A549 (cell line): Measurements from ENCODE around the gene PHC2. TPM values are rescaled to one million over a fixed set of nuclear protein-coding genes. Genes with fewer than 3 reads are reported as not detected.

ENCODE experiments used
- ATAC-seq, 2 experiments: fragments of 200-7000 bp in 1 of 2; fragments of >200 bp in 1 of 2; cut with Nextera tagmentation in 1 of 2; cut with Tn5 transposase in 1 of 2; 3 replicates each; pipeline versions ENCODE4 v1.8.0 to v1.9.1; 2018 to 2020; ENCODE audit warnings: mild to moderate bottlenecking in 1 of 2, moderate library complexity in 1 of 2
- CTCF ChIA-PET: fragments of 300-600 bp; sonication (Branson Sonifier 250); formaldehyde crosslinking; extraction: SDS; loops from one replicate; lab custom pipeline; 2021; ENCODE audit warnings: antibody characterized with exemption, inconsistent platforms; lab: Yijun Ruan, JAX
- POLR2A ChIA-PET: fragments of 350-600 bp; formaldehyde crosslinking; extraction: SDS; loops from one replicate; lab custom pipeline; 2021; ENCODE audit warnings: antibody characterized with exemption, inconsistent platforms; lab: Yijun Ruan, JAX
- DNase-seq, 2 experiments: peaks; one replicate each; pipeline versions ENCODE4 v3.0.0 to v3.0.0-alpha.2; 2011 to 2016; ENCODE audit warnings: low read depth in 1 of 2, low spot score in 1 of 2
- FAIRE-seq: peaks from 2 replicates; lab custom pipeline; 2011; peaks lifted over from hg19 to GRCh38; lab: Jason Lieb, UNC
- H3K27ac ChIP-seq, 2 experiments: fragments of >200 bp; sonication (Bioruptor Twin); formaldehyde crosslinking; 3 replicates each; pipeline ENCODE4 v1.5.1; 2016 to 2017
- H3K4me1 ChIP-seq: fragments of >200 bp; sonication (Bioruptor Twin); formaldehyde crosslinking; 3 replicates; pipeline ENCODE4 v1.6.1; 2016
- H3K4me2 ChIP-seq: fragments of >200 bp; sonication (Bioruptor Twin); formaldehyde crosslinking; 3 replicates; pipeline ENCODE4 v1.6.1; 2016
- H3K4me3 ChIP-seq: fragments of >200 bp; sonication (Bioruptor Twin); formaldehyde crosslinking; 3 replicates; pipeline ENCODE4 v1.5.1; 2016
- H3K9me3 ChIP-seq: fragments of >200 bp; sonication (Bioruptor Twin); formaldehyde crosslinking; 3 replicates; pipeline ENCODE4 v1.6.1; 2016
- BHLHE40 ChIP-seq: IDR thresholded peaks from 2 replicates; pipeline ENCODE4 v1.6.1; 2012; ENCODE audit warnings: low read depth, low read length, inconsistent platforms
- CHD4 ChIP-seq: fragments of 200-600 bp; sonication (generic); IDR thresholded peaks from 2 replicates; pipeline ENCODE4 v1.6.1; 2016; ENCODE audit warnings: antibody characterized with exemption, mild to moderate bottlenecking, borderline replicate concordance
- EHF ChIP-seq: fragments of 250-450 bp; sonication (Bioruptor Pico); IDR thresholded peaks from 2 replicates; pipeline ENCODE4 v1.5.0; 2020; ENCODE audit warnings: mild to moderate bottlenecking
- FOSL2 ChIP-seq, 2 experiments: fragments of 450-650 bp in 1 of 2; fragments of >200 bp in 1 of 2; sonication (Bioruptor Twin) in 1 of 2; formaldehyde crosslinking; IDR thresholded peaks; 2 replicates each; pipeline versions ENCODE4 v1.5.0 to v1.6.1; 2016 to 2020; ENCODE audit warnings: mild to moderate bottlenecking in 1 of 2, moderate library complexity in 1 of 2
- FOXS1 ChIP-seq: fragments of 250-450 bp; sonication (Bioruptor Pico); IDR thresholded peaks from 2 replicates; pipeline ENCODE4 v1.5.0; 2020; ENCODE audit warnings: mild to moderate bottlenecking, moderate library complexity
- HEYL ChIP-seq: fragments of 250-450 bp; sonication (Bioruptor Pico); IDR thresholded peaks from 2 replicates; pipeline ENCODE4 v1.8.0; 2021; ENCODE audit warnings: mild to moderate bottlenecking, moderate library complexity
- HOXB5 ChIP-seq: fragments of 250-450 bp; sonication (Bioruptor Pico); IDR thresholded peaks from 2 replicates; pipeline ENCODE4 v1.5.0; 2020; ENCODE audit warnings: mild to moderate bottlenecking, moderate library complexity
- JUN ChIP-seq, 2 experiments: fragments of >200 bp; sonication (Bioruptor Twin); formaldehyde crosslinking; IDR thresholded peaks; 2 replicates in 1 of 2; 3 replicates in 1 of 2; pipeline ENCODE4 v1.6.1; 2016 to 2017
- JUNB ChIP-seq: fragments of >200 bp; sonication (Bioruptor Twin); formaldehyde crosslinking; IDR thresholded peaks from 2 replicates; pipeline ENCODE4 v1.6.1; 2016
- KDM1A ChIP-seq: fragments of 200-600 bp; sonication (generic); IDR thresholded peaks from 2 replicates; pipeline ENCODE4 v1.6.1; 2016; ENCODE audit warnings: low read depth, mild to moderate bottlenecking
- KDM5A ChIP-seq: fragments of 200-600 bp; sonication (generic); IDR thresholded peaks from 2 replicates; pipeline ENCODE4 v1.6.1; 2016; ENCODE audit warnings: antibody characterized with exemption, mild to moderate bottlenecking
- MAFK ChIP-seq: fragments of 450-650 bp; IDR thresholded peaks from 2 replicates; pipeline ENCODE4 v1.6.1; 2014; ENCODE audit not compliant: partially characterized antibody
- MAX ChIP-seq: IDR thresholded peaks from 2 replicates; pipeline ENCODE4 v1.6.1; 2012
- MAZ ChIP-seq: fragments of 150-350 bp; IDR thresholded peaks from 2 replicates; pipeline ENCODE4 v1.6.1; 2014; ENCODE audit warnings: antibody characterized with exemption, low read depth, low read length, borderline replicate concordance
- NFE2L2 ChIP-seq: fragments of 150-350 bp; conservative IDR thresholded peaks from 2 replicates; pipeline ENCODE4 v1.6.1; 2014; ENCODE audit warnings: low read length
- NPAS2 ChIP-seq: fragments of 250-450 bp; sonication (Bioruptor Pico); IDR thresholded peaks from 2 replicates; pipeline ENCODE4 v1.8.0; 2022; ENCODE audit warnings: mild to moderate bottlenecking, moderate library complexity, borderline replicate concordance
- POLR2AphosphoS2 ChIP-seq: conservative IDR thresholded peaks from 2 replicates; pipeline ENCODE4 v1.6.1; 2012; ENCODE audit warnings: low read length, improper control_type of control experiment, inconsistent platforms
- REST ChIP-seq: fragments of 200-600 bp; sonication (generic); IDR thresholded peaks from 2 replicates; pipeline ENCODE4 v1.6.1; 2016; ENCODE audit warnings: antibody characterized with exemption, mild to moderate bottlenecking, moderate library complexity
- RFX5 ChIP-seq: fragments of 450-650 bp; IDR thresholded peaks from 2 replicates; pipeline ENCODE4 v1.7.1; 2014; ENCODE audit warnings: antibody characterized with exemption, mild to moderate bottlenecking, moderate library complexity
- RNF2 ChIP-seq: fragments of 200-600 bp; sonication (generic); IDR thresholded peaks from 2 replicates; pipeline ENCODE4 v1.6.1; 2016; ENCODE audit warnings: low read depth, mild to moderate bottlenecking, antibody characterized with exemption, moderate library complexity, borderline replicate concordance
- SMC3 ChIP-seq: fragments of >200 bp; sonication (Bioruptor Twin); formaldehyde crosslinking; IDR thresholded peaks from 3 replicates; pipeline ENCODE4 v1.6.1; 2018; ENCODE audit warnings: inconsistent platforms
- TFCP2L1 ChIP-seq: fragments of 250-450 bp; sonication (Bioruptor Pico); IDR thresholded peaks from 2 replicates; pipeline ENCODE4 v1.5.0; 2021; ENCODE audit warnings: mild to moderate bottlenecking
- USF2 ChIP-seq: fragments of 450-650 bp; IDR thresholded peaks from 2 replicates; pipeline ENCODE4 v1.6.1; 2014; ENCODE audit warnings: antibody characterized with exemption
- ZC3H11A ChIP-seq: fragments of 450-650 bp; IDR thresholded peaks from 2 replicates; pipeline ENCODE4 v1.6.1; 2014; ENCODE audit warnings: antibody characterized with exemption, mild to moderate bottlenecking
- ZFP36 ChIP-seq: fragments of 450-650 bp; IDR thresholded peaks from 2 replicates; pipeline ENCODE4 v1.6.1; 2014; ENCODE audit warnings: borderline replicate concordance; ENCODE audit not compliant: partially characterized antibody
- WGBS: methylation state at CpG from one replicate; pipeline ENCODE4 v1.1.6; 2017; ENCODE audit errors: missing lambda C conversion rate; 5-methylcytosine and 5-hydroxymethylcytosine counted together
- polyA plus RNA-seq, 4 experiments: library from polyadenylated mRNA; depleted of rRNA in 3 of 4; stranded (reverse); fragments of >200 nt; fragmentation: RNase III in 1 of 4; extraction: RNeasy Plus Mini Kit Qiagen cat#74134 plus additional on column Dnase treatment in 1 of 4; gene quantifications; 2 replicates in 3 of 4; 3 replicates in 1 of 4; pipeline ENCODE4 v1.2.3, GENCODE V29; 2011 to 2017
- TF ChIP-seq, protein P1 (sequence below): fragments of 150-350 bp; IDR thresholded peaks from 2 replicates; pipeline ENCODE4 v1.6.1; 2014; ENCODE audit warnings: low read depth, mild to moderate bottlenecking, low read length
- TF ChIP-seq, protein P2 (sequence below): fragments of 250-450 bp; sonication (Bioruptor Pico); IDR thresholded peaks from 2 replicates; pipeline ENCODE4 v1.5.0; 2020; ENCODE audit warnings: low read depth, mild to moderate bottlenecking, moderate library complexity
- TF ChIP-seq, protein P3 (sequence below): fragments of >200 bp; sonication (Bioruptor Twin); formaldehyde crosslinking; IDR thresholded peaks from 3 replicates; pipeline ENCODE4 v1.5.1; 2016

Gene PHC2
- polyA plus RNA-seq, 2 of the 4 experiments (the other 2 are of a cell fraction): 29.9 to 33.2 TPM

DNA sequence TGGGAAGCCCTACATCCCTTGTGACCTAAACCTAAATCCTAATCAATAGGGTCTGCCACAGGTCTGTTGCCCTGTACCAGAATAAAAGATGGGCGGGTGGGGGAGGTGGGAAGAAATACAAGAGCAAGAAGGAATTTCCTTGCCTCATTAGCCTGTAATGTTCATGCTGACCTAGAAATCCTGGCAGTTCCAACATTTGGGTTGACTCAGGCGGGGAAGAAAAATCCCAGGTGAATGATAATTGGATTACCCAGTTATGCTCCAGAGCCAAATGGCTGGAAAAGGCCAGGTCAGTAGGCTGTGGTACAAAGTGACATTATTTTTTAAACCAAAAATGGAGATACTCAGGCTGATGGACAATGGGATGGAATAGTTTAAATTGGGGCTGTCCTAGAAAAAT is 82.7 kb downstream of the PHC2 start:
- Histone ChIP-seq H3K27ac (peak overlapping the region; percentile 97 to 98), H3K4me1 (peaks cover 41% of the 10 kb centered on the region), H3K4me2 (peak overlapping the region; percentile 96), H3K9me3 (no peaks in the 10 kb centered on the region), H3K4me3 (peak overlapping the region; percentile 68)
- ATAC-seq (no peak), FAIRE-seq (no peak), DNase-seq (no peak)
- CTCF ChIA-PET: interaction anchor here (0.6 to 1.4 kb wide), 3 partner anchors 19 to 107 kb away, joined by 3 to 5 read pairs (median 5); no protein-coding TSS in a partner anchor
- no peak for TF ChIP-seq MAX
- TF ChIP-seq EHF (CRISPR knock-in tag): no peak
- TF ChIP-seq HEYL (CRISPR knock-in tag): no peak
- no peak for TF ChIP-seq NPAS2 (CRISPR knock-in tag)
- no peak for TF ChIP-seq CHD4
- no peak for TF ChIP-seq FOXS1 (CRISPR knock-in tag)
- no peak for TF ChIP-seq ZC3H11A
- TF ChIP-seq REST: no peak
- no peak for TF ChIP-seq POLR2AphosphoS2
- TF ChIP-seq KDM1A: no peak
- no peak for TF ChIP-seq MAFK
- no peak for TF ChIP-seq MAZ
- no peak for TF ChIP-seq RFX5
- no peak for TF ChIP-seq HOXB5 (CRISPR knock-in tag)
- TF ChIP-seq FOSL2 (IDR thresholded peaks at IDR 0.05): no peak
- TF ChIP-seq FOSL2 (CRISPR knock-in tag; IDR thresholded peaks at IDR 0.05): no peak
- POLR2A ChIA-PET: no interaction called here
- WGBS: 5% methylated on average over 2 of the region's 2 CpGs

DNA sequence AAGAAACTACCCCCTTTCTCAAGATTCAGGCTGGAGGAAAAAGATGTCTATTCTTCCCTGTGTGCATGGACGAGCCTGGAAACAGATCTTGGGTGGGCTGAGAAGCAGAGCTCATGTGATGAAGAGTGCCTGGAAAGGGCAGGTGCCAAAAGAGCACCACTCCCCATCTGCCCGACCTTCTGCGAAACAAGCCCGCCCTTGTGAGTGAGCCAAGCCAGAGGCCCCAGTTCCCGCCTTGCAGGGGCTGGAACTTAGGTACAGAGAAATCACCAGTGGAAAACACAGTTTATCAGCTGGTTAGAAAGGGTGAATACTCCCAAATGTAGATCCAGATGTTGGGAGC is 83.3 kb downstream of the PHC2 start:
- Histone ChIP-seq H3K9me3 (no peaks in the 10 kb centered on the region), H3K4me2 (peak overlapping the region; percentile 96), H3K4me3 (peak overlapping the region; percentile 68), H3K4me1 (peaks cover 47% of the 10 kb centered on the region), H3K27ac (peak overlapping the region; percentile 97 to 98)
- peak; percentile 11 to 28 for DNase-seq
- CTCF ChIA-PET: interaction anchor here (0.8 to 1.4 kb wide), 4 partner anchors 19 to 123 kb away, joined by 3 to 5 read pairs (median 4); no protein-coding TSS in a partner anchor
- peak in 1 of 2 experiments; percentile 13; a peak in 2 of 6 replicates for ATAC-seq
- FAIRE-seq: no peak
- POLR2A ChIA-PET: no interaction called here
- 12% methylated on average over 5 of the region's 5 CpGs for WGBS
- TF ChIP-seq JUN (IDR thresholded peaks at IDR 0.05) (no peak), USF2 (no peak), RNF2 (no peak), BHLHE40 (no peak), CHD4 (no peak), RFX5 (no peak), ZFP36 (no peak), MAZ (no peak), KDM5A (no peak), SMC3 (no peak), JUNB (no peak), NFE2L2 (no peak), TFCP2L1 (no peak)
- TF ChIP-seq, protein P1, sequence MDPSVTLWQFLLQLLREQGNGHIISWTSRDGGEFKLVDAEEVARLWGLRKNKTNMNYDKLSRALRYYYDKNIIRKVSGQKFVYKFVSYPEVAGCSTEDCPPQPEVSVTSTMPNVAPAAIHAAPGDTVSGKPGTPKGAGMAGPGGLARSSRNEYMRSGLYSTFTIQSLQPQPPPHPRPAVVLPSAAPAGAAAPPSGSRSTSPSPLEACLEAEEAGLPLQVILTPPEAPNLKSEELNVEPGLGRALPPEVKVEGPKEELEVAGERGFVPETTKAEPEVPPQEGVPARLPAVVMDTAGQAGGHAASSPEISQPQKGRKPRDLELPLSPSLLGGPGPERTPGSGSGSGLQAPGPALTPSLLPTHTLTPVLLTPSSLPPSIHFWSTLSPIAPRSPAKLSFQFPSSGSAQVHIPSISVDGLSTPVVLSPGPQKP: no peak
- TF ChIP-seq, protein P2, sequence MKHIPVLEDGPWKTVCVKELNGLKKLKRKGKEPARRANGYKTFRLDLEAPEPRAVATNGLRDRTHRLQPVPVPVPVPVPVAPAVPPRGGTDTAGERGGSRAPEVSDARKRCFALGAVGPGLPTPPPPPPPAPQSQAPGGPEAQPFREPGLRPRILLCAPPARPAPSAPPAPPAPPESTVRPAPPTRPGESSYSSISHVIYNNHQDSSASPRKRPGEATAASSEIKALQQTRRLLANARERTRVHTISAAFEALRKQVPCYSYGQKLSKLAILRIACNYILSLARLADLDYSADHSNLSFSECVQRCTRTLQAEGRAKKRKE (CRISPR knock-in tag): no peak
- TF ChIP-seq, protein P3, sequence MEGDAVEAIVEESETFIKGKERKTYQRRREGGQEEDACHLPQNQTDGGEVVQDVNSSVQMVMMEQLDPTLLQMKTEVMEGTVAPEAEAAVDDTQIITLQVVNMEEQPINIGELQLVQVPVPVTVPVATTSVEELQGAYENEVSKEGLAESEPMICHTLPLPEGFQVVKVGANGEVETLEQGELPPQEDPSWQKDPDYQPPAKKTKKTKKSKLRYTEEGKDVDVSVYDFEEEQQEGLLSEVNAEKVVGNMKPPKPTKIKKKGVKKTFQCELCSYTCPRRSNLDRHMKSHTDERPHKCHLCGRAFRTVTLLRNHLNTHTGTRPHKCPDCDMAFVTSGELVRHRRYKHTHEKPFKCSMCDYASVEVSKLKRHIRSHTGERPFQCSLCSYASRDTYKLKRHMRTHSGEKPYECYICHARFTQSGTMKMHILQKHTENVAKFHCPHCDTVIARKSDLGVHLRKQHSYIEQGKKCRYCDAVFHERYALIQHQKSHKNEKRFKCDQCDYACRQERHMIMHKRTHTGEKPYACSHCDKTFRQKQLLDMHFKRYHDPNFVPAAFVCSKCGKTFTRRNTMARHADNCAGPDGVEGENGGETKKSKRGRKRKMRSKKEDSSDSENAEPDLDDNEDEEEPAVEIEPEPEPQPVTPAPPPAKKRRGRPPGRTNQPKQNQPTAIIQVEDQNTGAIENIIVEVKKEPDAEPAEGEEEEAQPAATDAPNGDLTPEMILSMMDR: no peak
